ENCODE measurements around the gene REXO4. TPM values are rescaled to one million over a fixed set of nuclear protein-coding genes. Genes with fewer than 3 reads are reported as not detected.

REXO4 gene
- total and polyA plus RNA-seq, 10 of the 15 experiments (the other 5 are each of a cell fraction or from before 2014, with no cell fraction given) = 2.7 to 43.9 (median 30.5) TPM

DNA sequence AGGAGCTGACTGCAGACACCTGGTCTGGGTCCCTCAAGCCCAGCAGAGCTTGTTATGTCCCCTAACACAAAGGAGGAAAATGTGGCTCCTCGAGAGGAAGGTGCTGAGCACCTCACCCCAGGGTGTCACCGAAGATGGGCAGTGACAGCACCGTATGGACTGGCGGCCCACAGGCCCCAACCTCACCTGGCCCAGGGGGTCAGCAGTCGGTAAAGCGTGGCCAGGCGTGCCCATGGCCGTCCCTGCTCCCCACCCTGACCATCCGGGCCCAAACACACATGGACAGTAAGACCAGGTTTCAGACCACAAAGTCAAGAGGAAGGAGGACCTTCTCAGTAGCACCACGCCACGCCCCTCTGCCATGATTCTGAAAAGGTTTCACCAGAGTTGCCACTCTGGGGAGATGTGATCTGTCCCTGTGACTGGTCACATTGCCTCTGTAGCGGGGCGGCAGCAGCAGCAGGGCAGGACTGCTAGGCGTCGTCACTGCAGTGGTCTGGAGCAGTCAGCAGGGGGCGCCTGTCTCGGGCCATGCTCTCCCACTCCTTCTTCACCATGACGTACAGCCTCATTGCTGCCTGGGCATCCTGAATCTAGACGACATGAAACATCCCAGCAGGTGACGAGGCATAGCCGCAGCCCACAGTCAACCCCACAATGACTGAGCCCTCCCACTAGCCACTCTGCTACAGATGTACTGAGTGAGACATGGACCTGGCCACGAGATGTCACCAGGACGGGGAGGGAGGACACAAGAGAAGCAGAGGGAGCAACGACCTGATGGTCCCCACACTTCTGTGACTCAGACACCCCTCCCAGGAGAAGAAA is 11.1 kb downstream of the REXO4 start (continued):
- TF ChIP-seq ZNF622 (IDR thresholded peaks at IDR 0.05) (no peak), PAX5 (IDR thresholded peaks at IDR 0.05; ENCODE audit: borderline replicate concordance, low read depth, low read length) (no peak), DPF2 (IDR thresholded peaks at IDR 0.05) (0 out of 2 replicates have a peak, but pooled peaks have one; percentile 16), ZSCAN29 (IDR thresholded peaks at IDR 0.05) (no peak), MEF2B (IDR thresholded peaks at IDR 0.05; ENCODE audit: partially characterized antibody, poor library complexity, severe bottlenecking) (no peak), NR2C1 (IDR thresholded peaks at IDR 0.05) (no peak)
- TF ChIP-seq, protein P1, sequence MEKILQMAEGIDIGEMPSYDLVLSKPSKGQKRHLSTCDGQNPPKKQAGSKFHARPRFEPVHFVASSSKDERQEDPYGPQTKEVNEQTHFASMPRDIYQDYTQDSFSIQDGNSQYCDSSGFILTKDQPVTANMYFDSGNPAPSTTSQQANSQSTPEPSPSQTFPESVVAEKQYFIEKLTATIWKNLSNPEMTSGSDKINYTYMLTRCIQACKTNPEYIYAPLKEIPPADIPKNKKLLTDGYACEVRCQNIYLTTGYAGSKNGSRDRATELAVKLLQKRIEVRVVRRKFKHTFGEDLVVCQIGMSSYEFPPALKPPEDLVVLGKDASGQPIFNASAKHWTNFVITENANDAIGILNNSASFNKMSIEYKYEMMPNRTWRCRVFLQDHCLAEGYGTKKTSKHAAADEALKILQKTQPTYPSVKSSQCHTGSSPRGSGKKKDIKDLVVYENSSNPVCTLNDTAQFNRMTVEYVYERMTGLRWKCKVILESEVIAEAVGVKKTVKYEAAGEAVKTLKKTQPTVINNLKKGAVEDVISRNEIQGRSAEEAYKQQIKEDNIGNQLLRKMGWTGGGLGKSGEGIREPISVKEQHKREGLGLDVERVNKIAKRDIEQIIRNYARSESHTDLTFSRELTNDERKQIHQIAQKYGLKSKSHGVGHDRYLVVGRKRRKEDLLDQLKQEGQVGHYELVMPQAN (conservative IDR thresholded peaks at IDR 0.05) = no peak

- ATAC-seq = no peak
- H3K27ac ChIP-seq (ENCODE audit: control insufficient read depth, insufficient read depth) = no peak overlapping the region
- no peak overlapping the region for H3K4me2 ChIP-seq (ENCODE audit: control insufficient read depth, insufficient read depth)
- DNase-seq (ENCODE audit: low read depth, low spot score) = no peak
- in situ Hi-C loops (cut with MboI) (loop anchor here (5.0 kb wide), 1 partner anchor 77 kb away; no protein-coding TSS in a partner anchor), intact Hi-C loops (cut with micrococcal nuclease; ENCODE audit: unreplicated experiment) (no loop called here)
- WGBS (ENCODE audit: insufficient coverage, insufficient replicate concordance, low lambda C conversion rate, missing lambda C conversion rate) = 86% methylated on average over 19 of the region's 19 CpGs
- RAD21 ChIA-PET (ENCODE audit: unreplicated experiment) = interaction anchor here (1.5 kb wide), 1 partner anchor 54 kb away, joined by 3 read pairs; no protein-coding TSS in a partner anchor
- H3K27me3 ChIP-seq (replicated peaks in 1 of 2; ENCODE audit: control insufficient read depth in 2 of 2, insufficient read depth in 2 of 2, low read length in 1 of 2) = no peaks in the 10 kb centered on the region
- TF ChIP-seq MAX (IDR thresholded peaks at IDR 0.05; ENCODE audit: low read depth, low read length) (no peak), RAD21 (IDR thresholded peaks at IDR 0.05; ENCODE audit: insufficient read depth, low read depth, low read length) (no peak)
- H4K20me1 ChIP-seq (ENCODE audit: control insufficient read depth, insufficient read depth) = no peaks in the 10 kb centered on the region; the same call in 1 of the 2 replicates
- peaks cover 31 to 33% of the 10 kb centered on the region in 2 experiments; a peak in 3 of 4 replicates for H3K36me3 ChIP-seq (ENCODE audit: control insufficient read depth in 2 of 2, insufficient read depth in 2 of 2, low read length in 1 of 2)
- no peak overlapping the region for H3K4me3 ChIP-seq
- no TSS peak for BruUV-seq (replicated peaks)
- CTCF ChIA-PET = interaction anchor here (0.6 to 1.4 kb wide), 8 partner anchors 10 to 249 kb away, joined by 3 to 5 read pairs (median 4); no protein-coding TSS in a partner anchor
- POLR2A ChIA-PET = no interaction called here
- H3K79me2 ChIP-seq (ENCODE audit: control insufficient read depth, insufficient read depth, low read length) = no peaks in the 10 kb centered on the region
- no peak overlapping the region for H2AFZ ChIP-seq (ENCODE audit: control insufficient read depth, low read depth, low read length)
- H3K9me3 ChIP-seq (replicated peaks; ENCODE audit: control insufficient read depth, insufficient read depth, low read length) = no peaks in the 10 kb centered on the region
- SMC1A ChIA-PET (ENCODE audit: uncharacterized antibody, unreplicated experiment) = interaction anchor here (1.3 to 1.7 kb wide), 2 partner anchors 18 to 32 kb away, joined by 3 read pairs; no protein-coding TSS in a partner anchor
- no peak overlapping the region for H3K9ac ChIP-seq (ENCODE audit: control insufficient read depth, insufficient read depth, low read length)
- no peaks in the 10 kb centered on the region for H3K4me1 ChIP-seq (ENCODE audit: control insufficient read depth, insufficient read depth, low read length)
- no peak for FAIRE-seq
Observed at GRCh38 chr9:133405508-133406438, 12.0 kb downstream of the REXO4 start.

All from GM12878 (cell line).